DMS153 treated with DMSO at 0.1 percent for 48 hours (cell line): Measurements from ENCODE around the gene CATSPERD.
"Not testable (repeated sequence)": the region's sequence is repeated elsewhere in the genome, so short reads cannot be mapped to it uniquely, and the experiment has no call there.

ENCODE experiments used
- DNase-seq: peaks from one replicate; lab custom pipeline; 2025; ENCODE audit not compliant: unreplicated experiment; lab: John Stamatoyannopoulos, UW

Gene CATSPERD

DNA sequence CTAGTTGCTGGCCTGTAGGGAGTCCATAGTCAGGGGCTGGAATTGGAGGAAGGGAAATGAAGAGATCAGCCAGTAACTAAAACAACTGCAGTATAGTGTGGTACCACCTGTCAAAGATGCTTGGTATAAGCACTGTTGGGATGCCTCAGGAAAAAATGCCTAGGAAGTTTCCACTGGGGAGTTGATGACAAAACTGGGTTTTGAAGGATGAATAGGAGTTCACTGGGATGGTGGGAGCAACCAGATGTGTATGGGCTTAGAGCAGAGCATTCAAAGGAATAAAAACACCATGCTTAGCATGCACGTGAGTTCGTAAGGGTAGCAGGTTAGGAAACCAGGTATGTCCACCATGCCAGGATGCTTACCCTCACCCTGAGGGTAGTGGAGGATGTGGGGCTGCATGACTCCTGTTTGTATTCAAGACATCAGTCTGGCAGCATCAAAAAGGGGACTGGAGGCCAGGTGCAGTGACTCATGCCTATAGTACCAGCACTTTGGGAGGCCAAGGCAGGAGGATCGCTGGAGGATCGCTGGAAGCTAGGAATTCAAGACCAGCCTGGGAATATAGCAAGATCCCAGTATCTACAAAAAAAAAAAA is 7.1 kb downstream of the CATSPERD start:
- no peak for DNase-seq

DNA sequence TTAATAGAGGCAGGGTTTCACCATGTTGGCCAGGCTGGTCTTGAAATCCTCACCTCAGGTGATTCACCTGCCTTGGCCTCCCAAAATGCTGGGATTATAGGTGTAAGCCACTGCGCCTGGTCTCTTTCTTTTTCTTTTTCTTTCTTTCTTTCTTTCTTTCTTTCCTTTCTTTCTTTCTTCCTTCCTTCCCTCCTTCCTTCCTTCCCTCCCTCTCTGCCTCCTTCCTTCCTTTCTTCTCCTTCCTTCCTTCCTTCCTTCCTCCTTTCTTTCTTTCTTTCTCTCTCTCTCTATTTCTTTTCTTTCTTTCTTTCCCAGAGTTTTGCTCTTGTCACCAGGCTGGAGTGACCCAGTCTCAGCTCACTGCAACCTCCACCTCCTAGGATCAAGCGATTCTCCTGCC is 12.7 kb downstream of the CATSPERD start:
- DNase-seq: not testable (repeated sequence)

DNA sequence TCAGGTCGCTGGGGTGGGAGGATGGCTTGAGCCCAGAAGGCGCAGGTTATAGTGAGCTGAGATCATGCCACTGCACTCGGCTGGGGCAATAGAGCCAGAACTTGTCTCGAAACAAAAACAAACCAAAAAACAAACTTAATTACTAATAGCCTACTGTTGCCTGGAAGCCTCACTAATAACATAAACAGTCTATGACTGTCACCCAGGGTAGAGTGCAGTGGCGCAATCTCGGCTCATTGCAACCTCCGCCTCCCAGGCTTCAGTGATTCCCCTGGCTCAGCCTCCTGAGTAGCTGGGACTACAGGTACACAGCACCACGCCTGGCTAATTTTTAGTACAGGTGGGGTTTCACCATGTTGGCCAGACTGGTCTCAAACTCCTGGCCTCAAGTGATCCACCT is 18.0 kb downstream of the CATSPERD start:
- DNase-seq: no peak

DNA sequence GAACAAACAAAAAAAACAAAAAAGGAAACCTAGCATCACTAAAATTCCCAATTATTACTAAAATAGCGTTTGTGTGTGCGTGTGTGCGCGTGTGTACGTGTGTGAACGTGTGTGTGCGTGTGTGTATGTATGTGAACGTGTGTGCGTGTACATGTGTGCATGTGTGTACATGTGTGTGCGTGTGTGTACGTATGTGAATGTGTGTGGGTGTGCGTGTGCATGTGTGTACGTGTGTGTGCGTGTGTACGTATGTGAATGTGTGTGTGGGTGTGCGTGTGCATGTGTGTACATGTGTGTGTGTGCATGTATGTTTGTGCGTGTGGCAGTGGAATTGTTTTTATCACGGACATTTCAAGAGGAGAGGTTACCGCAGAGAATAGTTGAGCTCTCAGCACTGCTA is 21.6 kb downstream of the CATSPERD start:
- DNase-seq: no peak

DNA sequence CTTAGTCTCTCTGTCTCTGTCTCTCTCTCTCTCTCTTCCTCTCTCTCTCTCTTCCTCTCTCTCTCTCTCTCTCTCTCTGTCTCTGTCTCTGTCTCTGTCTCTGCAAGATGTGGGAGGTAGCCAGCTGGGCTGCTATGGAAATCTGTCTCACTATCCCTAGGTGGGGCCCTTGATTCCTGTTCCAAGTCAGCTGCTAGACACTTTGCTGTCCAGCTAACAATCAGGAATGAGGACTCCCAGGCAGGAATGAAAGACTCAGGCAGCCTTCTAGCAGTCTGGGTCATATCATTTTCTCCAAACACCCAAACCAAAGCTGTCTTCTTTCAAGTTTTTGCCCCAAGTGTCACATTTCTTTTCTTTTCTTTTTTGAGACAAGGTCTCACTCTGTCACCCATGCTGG is 23.2 kb downstream of the CATSPERD start:
- no peak for DNase-seq

DNA sequence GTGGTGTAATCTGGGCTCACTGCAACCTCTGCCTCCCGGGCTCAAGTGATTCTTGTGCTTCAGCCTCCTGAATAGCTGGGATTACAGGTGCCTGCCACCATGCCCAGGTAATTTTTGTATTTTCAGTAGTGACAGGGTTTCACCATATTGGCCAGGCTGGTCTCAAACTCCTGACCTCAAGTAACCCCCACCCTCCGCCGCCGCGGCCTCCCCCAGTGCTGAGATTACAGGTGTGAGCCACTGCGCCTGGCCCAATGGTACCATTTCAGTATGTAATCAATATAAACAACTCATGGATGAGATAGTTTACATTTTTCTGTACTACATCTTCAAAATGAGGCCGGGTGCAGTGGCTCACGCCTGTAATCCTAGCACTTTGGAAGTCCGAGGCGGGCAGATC is 24.6 kb downstream of the CATSPERD start:
- not testable (repeated sequence) for DNase-seq

DNA sequence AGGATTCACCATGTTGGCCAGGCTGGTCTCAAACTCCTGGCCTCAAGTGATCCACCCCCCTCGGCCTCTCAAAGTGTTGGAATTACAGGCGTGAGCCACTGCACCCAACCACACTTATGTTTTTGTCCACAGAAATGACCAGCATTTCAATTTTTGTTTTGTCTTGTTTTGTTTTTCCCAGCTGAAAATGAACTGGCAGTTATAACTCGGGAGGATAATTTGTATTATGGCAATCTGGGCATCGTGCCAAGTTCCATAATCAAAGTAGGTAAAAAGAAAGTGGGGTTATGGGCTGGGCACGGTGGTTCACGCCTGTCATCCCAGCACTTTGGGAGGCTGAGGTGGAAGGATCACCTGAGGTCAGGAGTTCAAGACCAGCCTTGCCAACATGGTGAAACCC is 28.5 kb downstream of the CATSPERD start:
- DNase-seq: not testable (repeated sequence)

DNA sequence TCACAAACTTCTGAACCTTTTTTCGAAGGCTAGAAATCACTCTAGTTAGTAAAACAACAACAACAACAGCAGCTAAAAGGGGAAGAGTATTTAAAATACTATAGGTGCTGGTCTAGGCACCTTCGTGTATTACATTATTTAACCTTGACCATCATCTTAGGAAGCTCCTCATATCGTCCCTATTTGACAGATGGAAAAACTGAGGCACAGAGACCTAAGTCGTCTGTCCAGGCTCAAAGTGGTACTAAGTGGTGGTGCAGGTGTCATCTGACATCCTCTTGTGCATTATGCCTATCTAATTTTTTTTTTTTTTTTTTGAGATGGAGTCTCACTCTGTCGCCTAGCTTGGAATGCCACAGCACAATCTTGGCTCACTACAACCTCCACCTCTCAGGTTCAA is 29.1 kb downstream of the CATSPERD start:
- no peak for DNase-seq

DNA sequence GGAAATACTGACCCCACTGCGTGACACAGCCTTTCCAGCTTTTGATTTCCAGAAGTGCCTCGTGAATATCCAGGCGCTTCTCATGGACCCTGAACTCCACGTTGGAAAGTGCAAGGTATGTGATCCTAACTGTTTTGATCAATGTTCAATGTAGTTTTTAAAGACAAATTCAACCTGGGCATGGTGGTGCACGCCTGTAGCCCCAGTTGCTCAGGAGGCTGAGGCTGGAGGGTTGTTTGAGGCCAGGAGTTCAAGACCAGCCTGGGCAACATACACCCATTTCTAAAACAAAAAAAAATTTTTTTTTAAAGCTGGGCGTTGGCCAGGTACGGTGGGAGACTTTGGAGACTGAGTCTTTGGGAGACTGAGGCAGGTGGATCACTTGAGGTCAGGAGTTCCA is 31.3 kb downstream of the CATSPERD start:
- DNase-seq: no peak

DNA sequence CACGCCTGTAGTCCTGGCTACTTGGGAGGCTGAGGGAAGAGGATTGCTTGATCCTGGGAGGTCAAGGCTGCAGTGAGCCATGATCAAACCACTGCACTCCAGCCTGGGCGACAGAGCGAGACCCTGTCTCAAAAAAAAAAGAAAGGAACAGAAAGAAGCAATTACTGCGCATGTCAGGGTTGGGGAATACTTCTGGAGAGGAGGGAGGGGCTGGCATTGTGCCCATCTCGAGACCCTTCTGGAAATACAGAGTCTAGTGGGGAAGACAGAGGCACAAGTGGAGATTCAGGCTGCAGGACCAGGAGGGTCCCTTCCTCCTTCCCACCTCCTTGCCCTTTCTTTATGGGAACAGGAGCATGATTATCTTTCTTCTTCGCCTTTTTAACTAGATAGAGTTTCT is 33.3 kb downstream of the CATSPERD start:
- DNase-seq: no peak

DNA sequence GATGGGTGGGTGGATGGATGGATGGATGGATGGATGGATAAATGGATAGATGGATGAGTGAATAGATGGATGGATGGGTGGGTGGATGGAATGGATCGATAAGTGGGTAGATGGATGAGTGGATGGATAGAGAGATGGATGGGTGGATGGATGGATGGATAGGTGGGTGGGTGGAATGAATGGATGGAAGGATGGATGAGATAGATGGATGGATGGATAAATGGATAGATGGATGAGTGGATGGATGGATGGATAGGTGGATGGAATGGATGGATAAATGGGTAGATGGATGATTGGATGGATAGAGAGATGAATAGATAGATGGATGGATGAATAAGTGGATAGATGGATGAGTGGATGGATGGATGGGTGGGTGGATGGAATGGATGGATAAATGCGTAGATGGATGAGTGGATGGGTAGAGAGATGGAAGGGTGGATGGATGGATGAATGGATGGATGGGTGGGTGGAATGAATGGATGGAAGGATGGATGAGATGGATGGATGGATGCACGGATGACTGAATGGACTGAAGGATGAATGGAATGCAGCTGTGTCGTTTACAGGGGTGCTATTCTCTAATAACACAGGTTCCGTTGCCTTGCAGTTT is 42.3 kb downstream of the CATSPERD start:
- DNase-seq: no peak

DNA sequence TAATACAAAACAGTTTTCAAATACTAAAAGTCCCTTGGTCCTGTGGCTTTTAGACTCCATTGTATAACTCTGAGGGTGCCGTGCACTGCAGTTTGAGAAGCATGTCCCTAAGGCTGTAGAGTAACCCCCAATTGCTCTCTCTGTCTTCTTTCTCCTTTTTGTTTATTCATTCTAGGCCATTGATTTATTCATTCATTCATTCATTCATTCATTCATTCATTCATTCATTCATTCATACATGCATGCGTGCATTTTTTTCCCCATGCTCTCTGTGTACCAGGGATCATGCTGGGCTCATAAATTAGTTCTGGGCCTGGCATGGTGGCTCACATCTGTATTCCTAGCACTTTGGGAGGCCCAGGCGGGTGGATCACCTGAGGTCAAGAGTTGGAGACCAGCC is 44.8 kb downstream of the CATSPERD start:
- DNase-seq: no peak

DNA sequence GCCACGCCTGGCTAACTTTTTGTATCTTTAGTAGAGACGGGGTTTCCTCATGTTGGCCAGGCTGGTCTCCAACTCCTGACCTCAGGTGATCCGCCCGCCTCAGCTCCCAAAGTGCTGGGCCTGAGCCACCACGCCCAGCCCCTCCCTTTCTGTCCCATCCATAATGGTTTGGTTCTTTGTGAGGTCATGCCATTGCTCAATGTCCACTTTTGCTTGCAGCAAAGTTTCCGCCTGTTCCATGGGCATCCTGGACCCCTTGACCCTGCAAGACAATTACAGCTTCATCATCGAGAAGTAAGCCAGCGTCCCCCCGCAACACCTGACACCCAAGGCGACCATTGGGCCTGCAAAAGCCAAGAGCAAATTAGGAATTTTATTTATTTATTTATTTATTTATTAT is 47.5 kb downstream of the CATSPERD start:
- no peak for DNase-seq

DNA sequence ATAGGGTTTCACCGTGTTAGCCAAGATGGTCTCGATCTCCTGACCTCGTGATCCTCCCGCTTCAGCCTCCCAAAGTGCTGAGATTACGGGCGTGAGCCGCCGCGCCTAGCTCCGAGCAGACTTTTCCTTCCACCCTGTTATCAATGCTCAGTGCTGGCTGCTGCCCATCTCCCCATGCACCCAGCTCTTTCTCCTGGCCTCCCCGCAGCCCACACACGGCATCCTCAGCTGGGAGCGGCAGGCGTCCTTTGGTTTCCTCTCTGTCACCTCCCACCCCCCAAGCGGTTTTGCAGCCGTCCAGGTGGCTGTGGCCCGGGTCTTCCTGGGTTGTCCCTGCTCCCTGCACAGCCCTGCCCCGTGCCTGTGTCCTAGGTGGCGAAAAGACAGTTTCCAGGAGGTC is 52.0 kb downstream of the CATSPERD start:
- DNase-seq: no peak

DNA sequence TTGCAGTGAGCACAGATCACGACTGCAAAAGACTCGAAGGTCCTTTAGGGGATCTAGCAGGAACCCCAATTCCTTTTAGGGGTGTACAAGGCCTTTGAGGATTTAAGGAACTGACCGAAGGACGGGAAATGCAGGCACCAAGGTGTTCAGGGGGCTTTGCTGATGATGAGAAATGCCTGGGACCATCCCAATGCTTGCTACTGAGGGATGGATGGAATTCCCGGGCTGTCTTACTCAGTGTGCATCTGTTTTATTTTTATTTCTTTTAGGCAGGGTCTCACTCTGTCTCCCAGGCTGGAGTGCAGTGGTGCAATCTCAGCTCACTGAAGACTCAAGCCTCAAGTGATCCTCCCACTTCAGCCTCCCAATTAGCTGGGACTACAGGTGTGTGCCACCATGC is 52.8 kb downstream of the CATSPERD start:
- DNase-seq: no peak

DNA sequence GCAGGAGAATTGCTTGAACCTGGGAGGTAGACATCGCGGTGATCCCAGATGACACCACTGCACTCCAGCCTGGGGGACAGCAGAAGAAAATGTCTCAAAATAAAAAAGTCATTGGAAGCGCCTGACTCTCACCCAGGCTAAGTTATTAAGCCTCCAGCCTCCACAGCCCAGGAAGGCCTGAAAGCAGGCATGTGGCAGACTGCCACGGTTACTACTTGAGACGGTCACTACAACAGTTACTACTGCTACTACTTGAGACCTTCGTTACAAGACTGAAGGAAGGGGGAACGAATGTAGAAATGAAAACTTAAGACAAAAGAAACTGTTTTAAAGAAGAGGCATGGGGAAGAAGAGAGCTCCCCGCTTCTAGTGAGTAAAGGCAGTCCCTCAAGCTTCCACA is 54.5 kb downstream of the CATSPERD start:
- no peak for DNase-seq

DNA sequence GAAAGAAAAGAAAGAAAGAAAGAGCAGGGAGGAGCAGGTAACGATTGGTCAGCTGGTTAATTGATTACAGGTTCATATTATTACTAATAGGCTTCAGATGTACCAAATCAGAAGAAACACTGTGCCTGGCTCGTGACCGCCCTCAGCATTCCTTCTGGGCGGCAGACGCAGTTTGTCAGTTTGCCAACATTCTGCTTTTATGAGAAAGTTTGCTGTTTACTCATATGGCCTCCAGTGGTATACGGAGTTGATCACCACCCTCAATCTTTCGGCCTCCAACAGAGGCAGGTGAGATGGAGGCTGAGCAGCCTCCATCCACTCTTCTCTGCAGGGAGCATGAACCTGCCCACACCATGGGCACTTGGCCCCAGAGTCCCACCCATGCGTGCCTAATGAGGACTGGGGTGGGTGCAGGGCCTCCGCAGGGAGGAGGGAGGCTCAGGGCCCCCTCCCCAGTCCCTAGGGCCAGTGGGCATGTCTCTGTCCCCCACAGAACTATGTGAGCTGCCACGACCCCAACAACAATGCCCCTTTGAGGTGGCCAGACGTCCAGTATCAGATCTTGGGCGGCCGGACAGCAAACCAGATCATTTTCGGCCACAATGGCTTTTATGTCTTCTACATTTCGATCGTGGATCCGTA is 55.4 kb downstream of the CATSPERD start:
- no peak for DNase-seq

DNA sequence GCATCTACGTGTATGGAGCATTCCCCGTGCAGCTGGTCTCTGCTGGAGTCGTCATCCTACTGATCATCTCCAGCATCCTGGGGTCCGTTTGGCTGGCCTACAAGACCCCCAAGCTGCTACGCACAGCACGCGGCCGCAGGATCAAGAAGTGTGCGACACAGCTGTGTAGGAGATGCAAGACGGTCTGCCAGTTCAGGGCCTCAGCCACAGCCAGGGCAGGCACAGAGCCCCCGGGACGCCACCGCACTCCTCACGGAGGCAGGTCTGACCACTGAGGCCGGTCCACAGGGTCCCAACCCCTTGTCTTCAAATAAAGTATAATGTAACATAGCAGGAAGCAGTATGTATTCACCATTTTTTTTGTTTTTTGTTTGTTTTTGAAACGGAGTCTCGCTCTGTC is 58.0 kb downstream of the CATSPERD start:
- DNase-seq: no peak

DNA sequence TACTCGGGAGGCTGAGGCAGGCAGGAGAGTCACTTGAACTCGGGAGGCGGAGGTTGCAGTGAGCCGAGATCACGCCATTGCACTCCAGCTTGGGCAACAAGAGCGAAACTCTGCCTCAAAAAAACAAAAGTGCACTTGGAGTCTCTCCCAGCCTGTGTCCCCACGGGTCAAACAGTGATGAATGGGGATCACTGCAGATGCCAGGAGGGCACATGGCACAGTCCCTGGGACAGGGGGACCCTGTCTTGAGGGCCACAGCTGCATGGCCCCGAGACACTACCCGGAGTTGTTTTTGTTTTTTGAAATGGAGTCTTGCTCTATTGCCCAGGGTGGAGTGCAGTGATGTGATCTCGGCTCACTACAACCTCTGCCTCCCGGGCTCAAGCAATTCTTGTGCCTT is 60.5 kb downstream of the CATSPERD start:
- DNase-seq: not testable (repeated sequence)

DNA sequence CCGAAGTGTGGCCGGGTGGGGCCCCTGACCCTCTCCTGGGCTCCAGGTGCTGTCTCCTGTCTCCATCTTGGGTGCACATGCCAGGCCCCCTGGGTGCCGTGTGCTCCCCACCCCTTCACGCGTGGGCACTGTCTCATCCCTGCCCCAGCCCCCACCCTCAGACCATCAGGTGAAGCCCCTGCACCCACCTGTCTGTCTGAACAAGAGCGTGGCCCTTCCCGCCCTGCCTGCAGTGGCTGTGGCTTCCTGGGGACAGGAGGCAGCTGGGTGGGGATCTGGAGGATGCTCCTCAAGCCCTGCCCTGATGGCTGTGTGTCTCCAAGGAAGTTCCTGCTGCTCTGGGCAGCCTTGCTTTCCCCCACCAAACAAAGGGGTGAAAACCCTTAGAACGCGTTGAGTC is 61.9 kb downstream of the CATSPERD start:
- no peak for DNase-seq

DNA sequence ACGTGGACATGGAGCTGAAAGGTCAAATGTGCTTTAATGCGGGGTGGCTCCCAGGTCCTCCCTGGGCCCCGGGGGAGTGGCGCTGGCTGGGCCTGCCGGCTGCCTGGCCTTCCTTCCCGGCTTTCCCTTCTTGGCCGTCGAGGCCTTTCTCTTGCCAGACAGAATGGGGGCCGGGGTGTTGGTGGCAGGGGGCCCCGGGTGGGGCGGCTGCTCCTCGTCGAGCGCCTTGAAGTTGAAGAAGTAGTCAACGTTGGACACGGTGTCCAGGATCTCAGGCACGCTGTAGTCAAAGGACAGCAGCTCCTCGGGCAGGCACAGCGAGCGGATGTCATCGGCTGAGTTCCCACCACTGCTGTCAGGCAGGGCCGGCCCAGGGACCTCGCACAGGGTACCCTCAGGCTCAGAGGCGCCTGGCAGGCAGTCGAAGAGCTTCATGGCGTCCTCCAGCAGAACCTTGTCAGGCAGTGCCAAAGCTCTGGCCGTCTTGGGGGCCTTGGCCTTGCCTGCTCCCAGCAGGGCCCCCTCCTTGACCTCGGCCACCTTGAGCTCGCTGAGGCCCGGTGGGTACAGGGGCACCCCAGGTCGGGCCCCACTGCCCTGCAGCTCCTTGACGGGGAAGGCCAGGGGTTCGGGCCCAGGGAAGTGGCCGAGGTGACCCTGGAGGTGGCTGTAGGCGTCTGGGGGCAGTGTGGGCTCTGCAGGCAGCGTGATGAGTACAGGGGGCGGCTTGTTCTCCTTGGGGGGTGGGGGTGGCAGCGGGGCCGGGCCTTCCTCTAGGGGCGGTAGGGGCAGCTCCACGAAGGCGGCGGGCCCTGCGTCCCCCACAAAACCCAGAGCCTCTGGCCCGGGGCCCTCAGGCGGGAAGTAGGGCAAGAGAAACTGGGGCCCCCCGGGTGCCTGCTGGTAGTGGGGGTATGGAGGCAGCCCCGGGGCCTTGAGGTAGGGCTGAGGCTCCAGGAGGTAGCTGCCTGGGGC is 62.8 kb downstream of the CATSPERD start:
- no peak for DNase-seq
